Testis (tissue), 2 donors: ENCODE measurements around the gene CRIP1.

Experiments
- POLR2A ChIP-seq: fragments of 450-650 bp; IDR thresholded peaks from one replicate; pipeline ENCODE4 v1.6.1; 2017; ENCODE audit warnings: antibody characterized with exemption, mild to moderate bottlenecking, moderate library complexity
- TF ChIP-seq, protein P1 (sequence below), 3 experiments: fragments of 450-650 bp in 2 of 3; fragments of 200-600 bp in 1 of 3; sonication (generic) in 1 of 3; IDR thresholded peaks; one replicate each; pipeline ENCODE4 v1.5.1; 2016 to 2019; ENCODE audit warnings: antibody characterized with exemption in 3 of 3, mild to moderate bottlenecking in 2 of 3, moderate library complexity in 1 of 3

DNA sequence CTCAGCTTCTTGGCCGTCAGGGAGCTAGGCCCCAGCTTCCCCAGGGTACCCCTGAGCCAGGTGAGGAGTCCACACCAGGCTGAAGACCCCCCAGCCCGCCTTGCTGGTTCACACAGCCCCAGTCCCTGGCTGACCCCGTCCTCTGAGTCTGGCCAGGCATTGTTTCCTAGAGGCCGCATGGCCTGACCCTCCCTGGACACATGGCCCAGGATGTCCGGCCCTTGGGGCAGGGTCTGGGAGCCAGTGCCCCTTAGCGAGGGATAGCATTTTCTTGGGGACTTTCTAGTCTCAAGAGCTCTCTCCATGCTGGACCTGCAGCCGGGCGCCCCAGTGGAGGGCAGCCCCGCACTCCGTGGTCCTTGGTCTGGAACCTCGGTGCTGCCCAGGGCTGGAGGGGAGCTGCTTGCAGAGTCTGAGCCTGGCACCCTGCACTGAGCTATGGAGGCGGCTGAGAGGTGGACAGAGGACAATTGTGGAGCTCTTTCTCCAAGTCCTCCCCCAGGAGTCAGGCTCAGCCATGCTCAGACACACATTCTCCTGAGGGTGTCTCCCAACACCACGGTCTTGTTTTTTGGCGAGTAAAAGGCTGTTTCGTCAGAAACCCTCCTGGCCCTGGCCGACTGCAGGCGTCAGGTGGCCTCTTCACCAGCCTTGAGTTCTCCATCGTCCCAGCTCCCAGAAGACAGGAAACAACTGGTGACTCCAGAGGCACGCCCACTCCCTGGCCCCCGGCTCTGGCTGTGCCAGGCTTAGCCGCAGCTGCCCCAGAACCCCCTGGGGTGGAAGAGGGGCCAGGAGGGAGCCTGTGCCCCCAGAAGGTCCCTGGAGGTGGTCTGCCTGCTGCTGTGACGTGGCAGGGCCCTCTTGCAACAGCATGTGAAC is 29.7 kb upstream of the CRIP1 start:
- TF ChIP-seq POLR2A = no peak
- TF ChIP-seq, protein P1, sequence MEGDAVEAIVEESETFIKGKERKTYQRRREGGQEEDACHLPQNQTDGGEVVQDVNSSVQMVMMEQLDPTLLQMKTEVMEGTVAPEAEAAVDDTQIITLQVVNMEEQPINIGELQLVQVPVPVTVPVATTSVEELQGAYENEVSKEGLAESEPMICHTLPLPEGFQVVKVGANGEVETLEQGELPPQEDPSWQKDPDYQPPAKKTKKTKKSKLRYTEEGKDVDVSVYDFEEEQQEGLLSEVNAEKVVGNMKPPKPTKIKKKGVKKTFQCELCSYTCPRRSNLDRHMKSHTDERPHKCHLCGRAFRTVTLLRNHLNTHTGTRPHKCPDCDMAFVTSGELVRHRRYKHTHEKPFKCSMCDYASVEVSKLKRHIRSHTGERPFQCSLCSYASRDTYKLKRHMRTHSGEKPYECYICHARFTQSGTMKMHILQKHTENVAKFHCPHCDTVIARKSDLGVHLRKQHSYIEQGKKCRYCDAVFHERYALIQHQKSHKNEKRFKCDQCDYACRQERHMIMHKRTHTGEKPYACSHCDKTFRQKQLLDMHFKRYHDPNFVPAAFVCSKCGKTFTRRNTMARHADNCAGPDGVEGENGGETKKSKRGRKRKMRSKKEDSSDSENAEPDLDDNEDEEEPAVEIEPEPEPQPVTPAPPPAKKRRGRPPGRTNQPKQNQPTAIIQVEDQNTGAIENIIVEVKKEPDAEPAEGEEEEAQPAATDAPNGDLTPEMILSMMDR (IDR thresholded peaks at IDR 0.05) = no peak
